MCF 10A (cell line): Measurements from ENCODE around the gene C2orf49. TPM values are rescaled to one million over a fixed set of nuclear protein-coding genes. Genes with fewer than 3 reads are reported as not detected.

Experiments
- BruUV-seq: library from RNA; stranded (reverse); fragments of 400-500 nt; replicated peaks from 2 replicates; lab custom pipeline; 2021; lab: Mats Ljungman, UMichigan
- CTCF ChIA-PET: fragments of 300-600 bp; sonication (Branson Sonifier 250); formaldehyde crosslinking; extraction: SDS; loops from one replicate; lab custom pipeline; 2021; ENCODE audit warnings: antibody characterized with exemption, inconsistent platforms; lab: Yijun Ruan, JAX
- POLR2A ChIA-PET: fragments of 300-600, 350-650 bp; sonication (Branson Sonifier 250); formaldehyde crosslinking; extraction: SDS; loops from one replicate; lab custom pipeline; 2020; ENCODE audit warnings: antibody characterized with exemption, inconsistent platforms; lab: Yijun Ruan, JAX
- DNase-seq: peaks from one replicate; pipeline ENCODE4 v3.0.0-alpha.2; 2018; ENCODE audit not compliant: unreplicated experiment
- H3K27ac Mint-ChIP-seq: one replicate; pipeline ENCODE4 v1.8.0; 2022; ENCODE audit warnings: mild to moderate bottlenecking, low read depth, mixed read lengths; ENCODE audit not compliant: unreplicated experiment
- H3K27me3 Mint-ChIP-seq: one replicate; pipeline ENCODE4 v1.8.0; 2022; ENCODE audit warnings: mixed read lengths; ENCODE audit not compliant: insufficient read depth, unreplicated experiment
- H3K36me3 Mint-ChIP-seq: one replicate; pipeline ENCODE4 v1.8.0; 2022; ENCODE audit warnings: mild to moderate bottlenecking, moderate library complexity, mixed read lengths; ENCODE audit not compliant: insufficient read depth, unreplicated experiment
- H3K4me1 Mint-ChIP-seq: one replicate; pipeline ENCODE4 v1.8.0; 2022; ENCODE audit warnings: mixed read lengths; ENCODE audit not compliant: insufficient read depth, unreplicated experiment
- H3K4me3 Mint-ChIP-seq: one replicate; pipeline ENCODE4 v1.8.0; 2022; ENCODE audit warnings: mild to moderate bottlenecking, moderate library complexity, mixed read lengths; ENCODE audit not compliant: unreplicated experiment
- H3K9me3 Mint-ChIP-seq: one replicate; pipeline ENCODE4 v1.8.0; 2022; ENCODE audit warnings: mixed read lengths; ENCODE audit not compliant: unreplicated experiment
- CTCF ChIP-seq: fragments of 200-600 bp; IDR thresholded peaks from one replicate; pipeline ENCODE4 v1.8.0; 2022; ENCODE audit warnings: antibody characterized with exemption, mild to moderate bottlenecking; ENCODE audit not compliant: unreplicated experiment
- intact Hi-C: fragments of 100-400 bp; cut with micrococcal nuclease; formaldehyde crosslinking; loops from 2 replicates; pipeline ENCODE4 v1.14.1; 2022
- total RNA-seq: library from RNA; stranded (reverse); gene quantifications from 2 replicates; pipeline ENCODE4 v1.2.3, GENCODE V29; 2022

C2orf49 gene
- total RNA-seq, 1 experiment from 2014 or later: 24.2 TPM

GRCh38 chr2:105317937-105318336 is 19.4 kb upstream of the C2orf49 start:
- no peak for TF ChIP-seq CTCF
- Mint-ChIP-seq H3K27me3 (no peaks in the 10 kb centered on the region), H3K4me1 (peaks cover 9% of the 10 kb centered on the region), H3K36me3 (peaks cover 8% of the 10 kb centered on the region), H3K4me3 (no peak overlapping the region), H3K27ac (no peak overlapping the region), H3K9me3 (no peaks in the 10 kb centered on the region)
- no peak for DNase-seq
- intact Hi-C loops: no loop called here
- ChIA-PET POLR2A (interaction anchor here (1.3 kb wide), 1 partner anchor 10 kb away, joined by 3 read pairs; no protein-coding TSS in a partner anchor), CTCF (interaction anchor here (2.1 kb wide), 1 partner anchor 23 kb away, joined by 7 read pairs; no protein-coding TSS in a partner anchor)
- BruUV-seq: no TSS peak

GRCh38 chr2:105320651-105321215 is 16.6 kb upstream of the C2orf49 start:
- Mint-ChIP-seq H3K4me1 (peaks cover 17% of the 10 kb centered on the region), H3K9me3 (no peaks in the 10 kb centered on the region), H3K36me3 (peaks cover 10% of the 10 kb centered on the region), H3K27ac (no peak overlapping the region), H3K4me3 (no peak overlapping the region), H3K27me3 (no peaks in the 10 kb centered on the region)
- TF ChIP-seq CTCF: no peak
- intact Hi-C loops: no loop called here
- ChIA-PET CTCF (interaction anchor here (0.5 to 1.4 kb wide), 3 partner anchors 8 to 201 kb away, joined by 3 read pairs; no protein-coding TSS in a partner anchor), POLR2A (interaction anchor here (0.6 to 1.7 kb wide), 3 partner anchors 8 to 89 kb away, joined by 3 to 6 read pairs (median 4); no protein-coding TSS in a partner anchor)
- BruUV-seq: no TSS peak
- DNase-seq: no peak

- ChIA-PET CTCF (interaction anchor here (1.0 to 1.3 kb wide), 3 partner anchors 11 to 208 kb away, joined by 3 to 6 read pairs (median 5); no protein-coding TSS in a partner anchor), POLR2A (interaction anchor here (0.7 kb wide), 2 partner anchors 10 to 11 kb away, joined by 3 to 5 read pairs; no protein-coding TSS in a partner anchor)
- BruUV-seq: no TSS peak
- peaks cover 19% of the 10 kb centered on the region for H3K4me1 Mint-ChIP-seq
- no peaks in the 10 kb centered on the region for H3K9me3 Mint-ChIP-seq
- DNase-seq: no peak
- TF ChIP-seq CTCF: no peak
- H3K36me3 Mint-ChIP-seq: peaks cover 10% of the 10 kb centered on the region
- H3K27ac Mint-ChIP-seq: no peak overlapping the region
- no peaks in the 10 kb centered on the region for H3K27me3 Mint-ChIP-seq
- no peak overlapping the region for H3K4me3 Mint-ChIP-seq
- intact Hi-C loops: no loop called here
Measured at GRCh38 chr2:105321875-105322646, 15.3 kb upstream of the C2orf49 start.

GRCh38 chr2:105323111-105323510 is 14.2 kb upstream of the C2orf49 start:
- CTCF ChIA-PET: interaction anchor here (0.6 to 1.0 kb wide), 3 partner anchors 191 to 209 kb away, joined by 3 to 6 read pairs (median 3); no protein-coding TSS in a partner anchor
- peaks cover 10% of the 10 kb centered on the region for H3K36me3 Mint-ChIP-seq

More at GRCh38 chr2:105323111-105323510, 14.2 kb upstream of the C2orf49 start:
- intact Hi-C loops: no loop called here
- no TSS peak for BruUV-seq
- POLR2A ChIA-PET: interaction anchor here (0.7 kb wide), 1 partner anchor 9 kb away, joined by 5 read pairs; no protein-coding TSS in a partner anchor
- TF ChIP-seq CTCF: no peak
- Mint-ChIP-seq H3K9me3 (no peaks in the 10 kb centered on the region), H3K27ac (no peak overlapping the region), H3K4me3 (no peak overlapping the region), H3K27me3 (no peaks in the 10 kb centered on the region), H3K4me1 (peaks cover 19% of the 10 kb centered on the region)
- no peak for DNase-seq
